ENCODE data around the gene PHACTR1. TPM values are rescaled to one million over a fixed set of nuclear protein-coding genes. Genes with fewer than 3 reads are reported as not detected.
"Not testable (repeated sequence)": the region's sequence is repeated elsewhere in the genome, so short reads cannot be mapped to it uniquely, and the experiment has no call there.

PHACTR1 gene
- total and polyA plus RNA-seq, 9 of the 15 experiments (the other 6 are each of a cell fraction or from before 2014, with no cell fraction given), result 11.5 to 32.6 (median 22.0) TPM

DNA sequence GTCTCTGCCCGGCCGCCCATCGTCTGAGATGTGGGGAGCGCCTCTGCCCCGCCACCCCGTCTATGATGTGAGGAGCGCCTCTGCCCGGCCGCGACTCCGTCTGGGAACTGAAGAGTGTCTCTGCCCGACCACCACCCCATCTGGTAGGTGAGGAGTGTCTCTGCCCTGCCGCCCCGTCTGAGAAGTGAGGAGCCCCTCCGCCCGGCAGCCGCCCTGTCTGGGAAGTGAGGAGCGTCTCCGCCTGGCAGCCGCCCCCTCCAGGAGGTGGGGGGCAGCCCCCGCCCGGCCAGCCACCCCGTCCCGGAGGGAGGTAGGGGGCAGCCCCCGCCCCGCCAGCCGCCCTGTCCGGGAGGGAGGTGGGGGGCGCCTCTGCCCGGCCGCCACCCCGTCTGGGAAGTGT is 417.3 kb downstream of the PHACTR1 start:
- H3K27ac ChIP-seq (ENCODE audit: extremely low read depth, low read depth, low read length); CTCF ChIA-PET (ENCODE audit: low intra/inter-chr PET ratio); FAIRE-seq; H3K9me3 ChIP-seq (replicated peaks; ENCODE audit: control insufficient read depth, insufficient read depth, low read depth, low read length); intact Hi-C loops (cut with micrococcal nuclease); BruUV-seq (replicated peaks); in situ Hi-C loops (cut with MboI); POLR2A ChIA-PET; H3K4me3 ChIP-seq; H3K4me1 ChIP-seq (replicated peaks in 1 of 2; ENCODE audit: control insufficient read depth in 2 of 2, insufficient read depth in 2 of 2, low read length in 2 of 2); ATAC-seq; H2AFZ ChIP-seq (ENCODE audit: low read depth, low read length); H3K9me1 ChIP-seq (ENCODE audit: control insufficient read depth, insufficient read depth, low read length); H3K9ac ChIP-seq (ENCODE audit: insufficient read depth in 1 of 2, low read depth in 2 of 2, low read length in 2 of 2); H4K20me1 ChIP-seq (replicated peaks; ENCODE audit: control insufficient read depth, insufficient read depth, low read length); DNase-seq (ENCODE audit: extremely low read depth in 1 of 4, low spot score in 3 of 4); H3K36me3 ChIP-seq (ENCODE audit: control insufficient read depth, insufficient read depth, low read length); H3K79me2 ChIP-seq (ENCODE audit: control insufficient read depth, insufficient read depth, low read length); H3K4me2 ChIP-seq (ENCODE audit: insufficient read depth, low read length): not testable (repeated sequence)
- WGBS (ENCODE audit: insufficient coverage, low coverage, missing lambda C conversion rate), result 16% methylated on average over 25 of the region's 32 CpGs
- peaks cover 9 to 11% of the 10 kb centered on the region in 2 experiments; a peak in 4 of 5 replicates for H3K27me3 ChIP-seq (ENCODE audit: control insufficient read depth in 2 of 2, insufficient read depth in 2 of 2, low read length in 2 of 2)

DNA sequence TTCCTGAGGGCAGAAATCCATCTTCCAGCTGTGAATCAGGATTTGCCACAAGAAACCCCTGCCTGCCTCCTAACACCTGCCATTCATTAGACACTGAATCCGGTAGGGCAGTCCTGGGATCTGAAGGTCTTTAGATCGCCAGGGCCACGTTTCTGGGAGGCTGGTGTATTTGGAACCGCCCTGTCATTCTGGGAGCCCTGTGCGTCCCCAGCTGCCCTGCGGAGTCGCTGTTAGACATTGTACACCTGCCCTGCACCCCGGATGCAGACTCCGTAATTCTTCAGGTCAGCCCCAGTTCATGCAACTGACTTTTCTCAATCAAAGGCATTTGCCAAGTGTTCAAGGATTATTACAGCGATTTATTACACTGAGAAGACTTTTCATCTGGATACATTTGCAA is 418.6 kb downstream of the PHACTR1 start:
- ATAC-seq, result peak; percentile 76
- H3K9ac ChIP-seq (ENCODE audit: insufficient read depth in 1 of 2, low read depth in 2 of 2, low read length in 2 of 2), result no peak overlapping the region
- no peaks in the 10 kb centered on the region for H3K36me3 ChIP-seq (ENCODE audit: control insufficient read depth, insufficient read depth, low read length)
- ChIA-PET POLR2A (no interaction called here), CTCF (ENCODE audit: low intra/inter-chr PET ratio) (no interaction called here)
- peaks cover 9 to 11% of the 10 kb centered on the region in 2 experiments; a peak in 4 of 5 replicates for H3K27me3 ChIP-seq (ENCODE audit: control insufficient read depth in 2 of 2, insufficient read depth in 2 of 2, low read length in 2 of 2)
- H3K4me2 ChIP-seq (ENCODE audit: insufficient read depth, low read length), result no peak overlapping the region
- in situ Hi-C loops (cut with MboI) (no loop called here), intact Hi-C loops (cut with micrococcal nuclease) (no loop called here)
- H4K20me1 ChIP-seq (replicated peaks; ENCODE audit: control insufficient read depth, insufficient read depth, low read length), result no peaks in the 10 kb centered on the region
- H3K4me1 ChIP-seq (replicated peaks in 1 of 2; ENCODE audit: control insufficient read depth in 2 of 2, insufficient read depth in 2 of 2, low read length in 2 of 2), result no peaks in the 10 kb centered on the region
- H3K27ac ChIP-seq (ENCODE audit: extremely low read depth, low read depth, low read length), result no peak overlapping the region
- WGBS (ENCODE audit: insufficient coverage, low coverage, missing lambda C conversion rate), result under 1% methylated on average over 10 of the region's 10 CpGs
- TF ChIP-seq ZKSCAN8 (CRISPR knock-in tag; IDR thresholded peaks at IDR 0.05), result no peak
- no peak for TF ChIP-seq ZNF695 (CRISPR knock-in tag; IDR thresholded peaks at IDR 0.05)
- no peak for TF ChIP-seq CCNT2 (IDR thresholded peaks at IDR 0.05; ENCODE audit: borderline replicate concordance, extremely low read depth, insufficient read length, low read depth, low read length)
- TF ChIP-seq PRPF4 (IDR thresholded peaks at IDR 0.05; ENCODE audit: insufficient read depth, low read depth, low read length, poor library complexity, severe bottlenecking), result no peak
- TF ChIP-seq SMARCC2 (IDR thresholded peaks at IDR 0.05; ENCODE audit: low read depth), result no peak
- no peak for TF ChIP-seq HNRNPUL1 (IDR thresholded peaks at IDR 0.05; ENCODE audit: low read length)
- no peak for TF ChIP-seq SMAD2 (IDR thresholded peaks at IDR 0.05; ENCODE audit: low read depth, low read length)
- TF ChIP-seq ZZZ3 (IDR thresholded peaks at IDR 0.05), result no peak
- TF ChIP-seq SREBF1 (IDR thresholded peaks at IDR 0.05; ENCODE audit: borderline replicate concordance, low read depth, low read length), result no peak
- H3K9me1 ChIP-seq (ENCODE audit: control insufficient read depth, insufficient read depth, low read length), result no peaks in the 10 kb centered on the region
- H2AFZ ChIP-seq (ENCODE audit: low read depth, low read length), result no peak overlapping the region
- no peak overlapping the region for H3K4me3 ChIP-seq
- no peak for DNase-seq (ENCODE audit: extremely low read depth in 1 of 4, low spot score in 3 of 4)
- FAIRE-seq, result peak; percentile 71
- H3K79me2 ChIP-seq (ENCODE audit: control insufficient read depth, insufficient read depth, low read length), result no peaks in the 10 kb centered on the region
- no peaks in the 10 kb centered on the region for H3K9me3 ChIP-seq (replicated peaks; ENCODE audit: control insufficient read depth, insufficient read depth, low read depth, low read length)
- no TSS peak for BruUV-seq (replicated peaks)
